Lung (tissue), 12 donors: ENCODE results near the gene HMGCLL1. TPM values are rescaled to one million over a fixed set of nuclear protein-coding genes. Genes with fewer than 3 reads are reported as not detected.
A peak's percentile ranks its signal among the peaks of the same experiment; 100 is the strongest.

Experiments
- ATAC-seq: fragments of 200-7000 bp; cut with Tn5 transposase; one replicate; pipeline ENCODE4 v1.9.1; 2020; ENCODE audit warnings: moderate number of reproducible peaks; ENCODE audit not compliant: insufficient read depth, low FRiP score
- DNase-seq, 3 donors: peaks; one replicate each; pipeline ENCODE4 v3.0.0-alpha.2; 2013 to 2017
- H3K27ac ChIP-seq, 2 donors: one replicate each; pipeline ENCODE4 v1.5.1; 2013; ENCODE audit warnings: mild to moderate bottlenecking in 2 of 2, moderate library complexity in 2 of 2, control low read depth in 1 of 2, inconsistent platforms in 1 of 2, low read depth in 1 of 2, low read length in 1 of 2
- H3K27me3 ChIP-seq, 3 donors: one replicate each; pipeline ENCODE4 v1.5.1; 2013; ENCODE audit warnings: low read length in 2 of 3; ENCODE audit not compliant: control insufficient read depth in 3 of 3, insufficient read depth in 3 of 3
- H3K36me3 ChIP-seq, 4 donors: one replicate each; pipeline ENCODE4 v1.5.1; 2013; ENCODE audit warnings: low read length in 4 of 4, mild to moderate bottlenecking in 1 of 4, moderate library complexity in 1 of 4; ENCODE audit not compliant: control insufficient read depth in 4 of 4, insufficient read depth in 4 of 4
- H3K4me1 ChIP-seq, 5 donors: one replicate each; pipeline ENCODE4 v1.5.1; 2013; ENCODE audit warnings: low read length in 5 of 5, mild to moderate bottlenecking in 2 of 5, moderate library complexity in 1 of 5; ENCODE audit not compliant: control insufficient read depth in 5 of 5, insufficient read depth in 5 of 5
- H3K4me3 ChIP-seq: one replicate; pipeline ENCODE4 v1.5.1; 2013; ENCODE audit warnings: mild to moderate bottlenecking, control low read depth, moderate library complexity
- H3K9ac ChIP-seq, 2 donors: one replicate each; pipeline ENCODE4 v1.5.1; 2013; ENCODE audit warnings: low read length in 2 of 2, control low read depth in 1 of 2; ENCODE audit not compliant: insufficient read depth in 1 of 2
- H3K9me3 ChIP-seq, 4 donors: one replicate each; pipeline ENCODE4 v1.5.1; 2013; ENCODE audit warnings: low read length in 3 of 4, mild to moderate bottlenecking in 1 of 4, moderate library complexity in 1 of 4; ENCODE audit not compliant: control insufficient read depth in 4 of 4, insufficient read depth in 3 of 4
- CTCF ChIP-seq: IDR thresholded peaks from 2 replicates; pipeline ENCODE4 v1.5.1; 2012; ENCODE audit warnings: mild to moderate bottlenecking; ENCODE audit errors: control extremely low read depth, extremely low read depth
- WGBS, 2 donors: extraction: QIAGEN DNeasy Blood & Tissue Kit; methylation state at CpG; one replicate each; pipeline ENCODE4 v1.1.7; 2013; 5-methylcytosine and 5-hydroxymethylcytosine counted together
- polyA plus RNA-seq, 2 donors: library from polyadenylated mRNA; stranded (reverse); fragments of 200-250 nt; gene quantifications; one replicate each; pipeline ENCODE4 v1.2.1, GENCODE V29; 2013
- total RNA-seq, 2 donors: library from RNA; depleted of rRNA in 1 of 2; stranded (reverse); fragments of >200 nt in 1 of 2; gene quantifications; one replicate each; pipeline ENCODE4 v1.2.1, GENCODE V29; 2014 to 2021
- donor health status: control.
- donor health status: control.
- donor health status: Bipolar disorder and iron deficiency.
- donor health status: healthy.
- donor health status: DM: yes; HTN: yes; CAD: no.

HMGCLL1 gene
- total and polyA plus RNA-seq, 4 donors: 0.26 to 14.8 (median 2.1) TPM

GRCh38 chr6:55474382-55474781 lies 104.6 kb downstream of the HMGCLL1 start:
- 88 to 90% methylated on average over 3 of the region's 3 CpGs for WGBS, 2 donors
- Histone ChIP-seq H3K9ac (no peak overlapping the region), H3K27ac (no peak overlapping the region), H3K9me3 (peaks cover 0 to 6% (median 0%) of the 10 kb centered on the region in 4 donors), H3K27me3 (no peaks in the 10 kb centered on the region), H3K36me3 (no peaks in the 10 kb centered on the region), H3K4me1 (peaks cover 0 to 9% (median 0%) of the 10 kb centered on the region in 5 donors), H3K4me3 (no peak overlapping the region)
- no peak for TF ChIP-seq CTCF
- ATAC-seq (no peak), DNase-seq (no peak)

- WGBS, 2 donors: 86 to 93% methylated on average over 1 of the region's 1 CpG
Observed at GRCh38 chr6:55473722-55474121, 105.3 kb downstream of the HMGCLL1 start.

GRCh38 chr6:55469951-55470366 lies 109.0 kb downstream of the HMGCLL1 start:
- no peak overlapping the region for H3K9ac ChIP-seq
- no peaks in the 10 kb centered on the region for H3K36me3 ChIP-seq
- H3K9me3 ChIP-seq: peaks cover 0 to 6% (median 0%) of the 10 kb centered on the region in 4 donors
- TF ChIP-seq CTCF: no peak
- no peak overlapping the region for H3K4me3 ChIP-seq
- WGBS, 2 donors: 64 to 73% methylated on average over 5 of the region's 5 CpGs
- DNase-seq: peak; percentile 33 to 75 (median 74)
- no peak for ATAC-seq
- no peaks in the 10 kb centered on the region for H3K27me3 ChIP-seq
- no peak overlapping the region for H3K27ac ChIP-seq
- peaks cover 0 to 9% (median 0%) of the 10 kb centered on the region in 5 donors for H3K4me1 ChIP-seq

More at GRCh38 chr6:55473722-55474121, 105.3 kb downstream of the HMGCLL1 start:
- H3K36me3 ChIP-seq: no peaks in the 10 kb centered on the region
- no peaks in the 10 kb centered on the region for H3K27me3 ChIP-seq
- H3K9ac ChIP-seq: no peak overlapping the region
- ATAC-seq (no peak), DNase-seq (no peak)
- H3K4me1 ChIP-seq: peaks cover 0 to 9% (median 0%) of the 10 kb centered on the region in 5 donors
- no peak overlapping the region for H3K27ac ChIP-seq
- H3K4me3 ChIP-seq: no peak overlapping the region
- peaks cover 0 to 6% (median 0%) of the 10 kb centered on the region in 4 donors for H3K9me3 ChIP-seq
- no peak for TF ChIP-seq CTCF

- Histone ChIP-seq H3K4me3 (no peak overlapping the region), H3K36me3 (no peaks in the 10 kb centered on the region), H3K27me3 (no peaks in the 10 kb centered on the region), H3K9ac (no peak overlapping the region), H3K27ac (no peak overlapping the region), H3K4me1 (peaks cover 0 to 11% (median 0%) of the 10 kb centered on the region in 5 donors), H3K9me3 (no peaks in the 10 kb centered on the region)
- ATAC-seq: no peak
- 76 to 86% methylated on average over 3 of the region's 3 CpGs for WGBS, 2 donors
- no peak for TF ChIP-seq CTCF
- no peak for DNase-seq
Observed at GRCh38 chr6:55456016-55456415, 123.0 kb downstream of the HMGCLL1 start.
